Nucleus accumbens (tissue), 56 donors: ENCODE measurements around the gene AP1G2.

Experiments
- DNase-seq, 56 donors: peaks; one replicate each; lab custom pipeline; 2025; lab: John Stamatoyannopoulos, UW

Gene AP1G2

DNA sequence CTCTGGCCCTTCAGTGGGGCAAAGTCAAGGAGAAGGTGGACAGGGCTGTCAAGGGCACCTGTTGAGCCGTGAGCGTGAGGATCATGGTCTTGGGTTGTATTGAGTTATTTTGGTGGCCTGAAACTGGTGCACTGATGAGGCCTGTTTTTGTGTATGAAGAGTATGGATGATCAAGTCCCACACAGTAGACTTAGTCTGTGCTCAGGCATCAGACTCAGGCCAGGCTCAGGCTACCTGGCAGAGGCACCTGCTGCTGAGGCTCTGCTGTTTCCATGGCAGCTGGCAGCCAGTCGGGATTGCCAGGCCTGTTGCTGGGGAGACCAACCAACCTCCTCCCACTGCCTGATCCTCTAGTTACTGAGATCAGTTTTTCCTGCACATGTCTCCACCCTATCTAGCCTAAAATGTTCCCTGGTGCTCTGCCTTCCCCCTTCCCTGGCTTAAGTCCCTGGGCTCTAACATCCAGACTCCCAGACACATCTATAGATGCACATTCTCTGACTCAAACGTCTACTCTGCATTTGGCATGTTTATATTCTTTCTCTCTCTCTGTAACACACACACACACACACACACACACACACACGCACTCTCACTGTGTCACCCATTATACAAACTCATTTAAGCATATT is 5.9 kb upstream of the AP1G2 start:
- DNase-seq, result peak in 30 of 56 donors; percentile 24 to 82 (median 48)

DNA sequence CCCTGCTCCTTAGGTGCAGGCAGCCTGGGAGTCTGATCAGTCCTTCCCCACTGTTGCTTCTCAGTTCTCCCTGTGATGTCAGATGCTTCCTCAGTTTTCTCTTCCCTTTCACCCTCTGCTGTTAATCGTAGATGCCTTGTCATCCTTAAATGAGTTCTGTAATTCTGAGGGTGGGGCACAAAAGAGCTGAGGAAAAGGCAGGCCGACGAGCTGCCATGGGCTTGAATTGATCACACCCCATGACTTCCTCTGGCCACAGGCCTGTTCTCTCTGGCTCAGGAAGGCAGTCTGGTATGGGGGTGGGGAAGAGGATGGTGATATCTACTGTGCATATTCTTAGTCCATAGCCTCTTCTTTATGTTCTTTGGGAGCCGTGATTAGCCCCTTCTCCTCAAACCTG is 5.2 kb upstream of the AP1G2 start:
- no peak for DNase-seq

DNA sequence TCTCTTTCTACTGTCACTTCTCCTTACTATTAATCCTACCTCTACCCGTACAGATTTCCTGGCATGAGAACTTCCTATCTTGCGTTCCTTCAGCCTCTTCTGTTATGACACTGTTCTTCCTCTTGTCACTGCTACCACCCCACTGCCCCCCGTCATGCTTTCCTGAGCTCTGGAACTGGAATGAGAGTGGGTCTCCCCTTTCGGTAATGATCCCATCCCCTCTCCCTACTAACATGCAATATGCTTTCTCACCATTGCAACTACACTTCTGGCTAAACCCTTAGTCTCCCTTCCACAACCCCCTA is 4.9 kb upstream of the AP1G2 start:
- DNase-seq, result no peak

DNA sequence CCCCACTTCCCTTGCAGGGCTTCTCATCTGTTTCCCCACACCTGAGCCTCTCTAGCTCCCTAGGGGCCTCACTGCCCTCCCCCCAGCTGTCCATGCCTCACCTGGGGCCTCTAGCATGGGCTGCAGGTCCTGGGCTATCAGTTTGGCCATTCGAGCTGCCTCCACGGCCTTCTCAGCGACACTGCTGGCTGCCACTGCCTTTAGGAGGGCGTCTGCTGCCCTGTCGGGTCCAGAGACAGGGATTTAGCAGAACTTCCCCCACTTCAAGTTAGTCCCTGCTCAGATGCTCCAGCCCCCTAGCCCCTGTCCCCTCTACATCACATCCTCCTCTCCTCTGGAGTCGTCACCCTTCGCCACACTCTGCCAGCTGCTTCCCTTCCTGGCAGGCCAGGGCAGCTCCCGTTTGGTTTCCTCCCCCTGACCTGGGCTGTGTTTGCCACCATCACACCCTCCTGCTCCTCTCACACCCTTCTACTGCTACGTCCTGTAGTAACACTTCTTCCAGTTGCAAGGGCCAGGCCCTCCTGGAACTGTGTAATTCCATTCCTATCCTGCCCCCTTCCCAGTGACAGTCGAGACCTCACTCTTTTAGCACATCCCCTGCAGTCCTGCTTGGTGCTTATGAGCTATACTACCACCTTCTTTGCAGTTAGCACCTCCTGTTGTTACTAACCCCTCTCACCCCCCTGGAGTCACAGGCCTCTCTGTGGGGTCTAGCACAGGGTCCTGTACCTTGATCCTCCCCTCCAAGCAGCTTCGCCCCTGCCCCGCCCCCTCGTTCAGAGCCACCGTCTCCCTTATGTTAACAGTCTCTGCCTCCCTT is 4.3 kb upstream of the AP1G2 start:
- DNase-seq, result no peak

DNA sequence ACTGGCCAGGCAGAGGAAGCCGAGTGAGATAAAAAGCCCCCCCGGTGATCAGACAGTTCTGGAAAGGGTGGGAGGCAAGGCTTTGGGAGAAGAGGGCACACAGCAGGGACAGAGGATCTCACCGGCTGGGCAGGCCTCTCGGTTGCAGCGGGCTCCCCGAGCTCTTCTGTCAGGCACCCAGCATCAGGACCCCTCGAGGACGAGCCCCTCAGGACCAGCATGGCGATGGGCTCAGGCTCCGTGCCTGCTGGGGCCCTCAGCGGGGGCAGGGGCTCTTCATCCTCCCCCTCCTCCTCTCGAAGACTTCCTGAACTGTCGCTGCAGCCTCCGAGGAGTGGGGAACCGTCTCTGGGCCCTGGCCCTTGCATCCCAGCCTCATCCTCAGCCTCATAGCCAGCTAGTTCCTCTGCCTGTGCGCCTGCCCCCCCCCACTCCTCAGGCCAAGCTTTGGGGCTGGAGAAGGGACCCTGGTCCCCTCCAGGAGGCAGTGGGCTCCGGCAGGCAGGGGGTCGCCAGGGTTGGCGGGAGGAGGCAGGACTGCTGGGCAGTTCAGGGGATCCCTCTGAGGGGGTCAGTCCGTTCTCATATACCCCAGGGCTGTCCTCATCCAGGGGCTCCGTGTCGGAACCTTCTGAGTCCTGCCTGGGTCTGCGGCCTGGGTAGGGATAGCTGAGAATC is 3.4 kb upstream of the AP1G2 start:
- no peak for DNase-seq

DNA sequence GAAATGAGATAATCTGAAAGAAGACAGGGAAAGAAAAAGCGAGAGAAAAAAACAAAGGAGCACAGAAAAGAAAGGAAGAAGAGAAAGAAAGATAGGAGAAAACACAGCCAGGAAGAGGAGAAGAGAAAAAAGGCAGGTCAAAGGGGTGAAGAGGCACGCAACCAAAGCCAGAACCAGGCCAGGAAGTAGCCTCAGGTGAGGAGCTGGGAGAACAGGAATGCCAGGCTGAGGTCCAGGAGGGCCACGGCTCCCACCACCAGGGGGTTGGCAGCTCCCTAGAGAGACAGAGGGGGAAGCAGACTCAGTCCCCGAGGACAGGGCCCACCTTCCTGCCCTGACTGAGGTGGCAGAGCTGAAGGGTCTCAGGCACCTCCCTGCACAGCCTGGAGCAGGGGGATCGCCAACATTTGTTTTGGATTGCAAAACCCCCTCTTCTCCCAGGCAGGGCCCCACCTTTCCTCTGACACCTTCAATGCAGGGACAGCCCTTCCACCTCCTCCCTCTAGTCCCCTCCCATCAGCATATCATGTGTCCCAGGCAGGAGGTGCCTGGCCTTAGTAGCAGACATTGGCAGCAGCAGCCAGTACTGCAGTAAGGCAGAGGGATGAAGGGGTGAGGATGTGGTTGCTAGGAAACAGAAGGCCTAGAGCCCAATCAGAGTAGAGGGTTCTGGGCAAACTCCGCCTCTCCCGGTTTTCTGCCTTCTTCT is 2.0 kb upstream of the AP1G2 start:
- peak in 44 of 56 donors; percentile 30 to 95 (median 72) for DNase-seq

DNA sequence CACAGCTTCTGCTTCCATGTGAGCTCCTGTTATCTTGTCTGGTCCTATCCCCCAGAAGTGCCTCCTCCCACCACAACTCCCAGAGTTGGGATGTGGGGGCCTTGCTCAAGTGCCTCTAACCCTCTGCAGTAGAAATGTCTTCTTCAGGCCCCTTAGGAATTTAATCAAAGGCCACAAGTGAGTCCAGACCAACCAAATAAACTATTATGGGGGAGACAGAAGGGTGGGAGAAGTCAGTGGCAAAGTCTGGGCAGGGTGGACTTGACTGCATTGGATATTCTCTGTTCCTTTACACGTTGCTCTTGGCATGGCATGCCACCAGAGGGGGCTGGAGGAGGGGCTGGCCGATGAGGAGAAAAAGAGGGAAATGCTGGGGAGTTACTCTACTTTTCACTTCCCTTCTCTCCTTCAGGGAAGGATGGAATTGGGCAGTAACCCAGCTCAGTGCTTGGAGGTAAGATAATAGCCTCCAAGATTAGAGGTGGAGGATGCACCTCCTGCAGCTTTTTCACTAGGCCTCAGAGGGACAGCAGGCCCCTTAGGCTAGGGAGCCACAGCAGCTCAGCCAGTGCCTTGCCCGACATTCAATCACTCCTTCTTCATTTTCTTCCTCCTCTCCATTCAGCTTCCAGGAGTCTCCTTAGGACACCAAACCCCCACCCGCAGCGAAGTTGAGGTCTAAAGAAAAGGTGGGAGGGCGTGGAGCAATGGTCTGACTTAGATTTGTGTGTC is 1.2 kb upstream of the AP1G2 start:
- DNase-seq, result peak in 12 of 56 donors; percentile 23 to 71 (median 42)

DNA sequence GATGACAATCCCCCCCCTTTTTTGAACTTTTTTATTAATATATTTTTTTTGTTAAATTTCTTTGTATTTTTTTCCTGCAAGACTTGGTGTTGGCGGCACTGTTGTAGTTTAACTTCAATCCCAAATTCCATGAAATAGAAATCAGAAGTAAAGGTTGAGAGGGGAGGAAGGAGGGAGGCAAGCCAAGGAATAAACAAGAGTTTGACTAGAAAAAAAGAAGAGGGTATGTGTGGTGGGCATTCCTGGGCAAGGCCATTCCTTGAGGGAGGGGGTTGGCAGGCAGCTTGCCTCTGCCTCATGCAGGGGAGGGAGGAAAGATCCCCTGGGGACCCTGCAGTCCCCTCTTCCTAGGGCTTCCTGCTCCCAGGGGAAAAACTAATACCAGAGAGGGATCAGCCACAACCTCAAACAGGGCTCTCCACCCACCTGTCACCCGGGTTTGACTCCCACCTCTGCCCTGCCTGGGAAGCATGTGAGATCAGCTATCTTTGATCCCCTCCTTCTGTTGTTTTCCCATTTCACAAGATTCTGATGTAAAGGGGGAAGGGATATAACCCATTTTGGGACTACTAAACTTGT is 519 bp upstream of the AP1G2 start:
- peak in 15 of 56 donors; percentile 24 to 71 (median 58) for DNase-seq

DNA sequence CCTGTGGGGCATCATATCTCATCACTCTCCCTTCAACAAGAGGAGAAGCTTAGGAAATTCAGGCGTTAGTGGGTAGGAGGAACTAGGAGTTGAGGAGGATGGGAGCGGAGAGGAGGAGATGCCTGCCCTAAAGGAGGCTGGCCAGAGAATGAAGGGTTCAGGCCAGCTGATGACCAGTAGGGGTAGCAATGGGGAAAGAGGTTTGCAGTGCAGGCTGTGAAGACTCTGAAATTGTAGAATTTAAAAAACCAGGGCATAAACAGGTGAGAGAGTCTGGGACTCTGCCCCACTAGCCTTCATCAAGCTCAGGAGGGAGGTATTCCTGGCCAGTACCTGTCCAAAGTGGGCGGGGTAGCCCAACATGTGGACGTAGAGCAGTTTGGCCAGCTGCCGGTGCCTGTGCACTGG is 809 bp downstream of the AP1G2 start:
- DNase-seq, result peak in 2 of 56 donors; percentile 36 to 61

DNA sequence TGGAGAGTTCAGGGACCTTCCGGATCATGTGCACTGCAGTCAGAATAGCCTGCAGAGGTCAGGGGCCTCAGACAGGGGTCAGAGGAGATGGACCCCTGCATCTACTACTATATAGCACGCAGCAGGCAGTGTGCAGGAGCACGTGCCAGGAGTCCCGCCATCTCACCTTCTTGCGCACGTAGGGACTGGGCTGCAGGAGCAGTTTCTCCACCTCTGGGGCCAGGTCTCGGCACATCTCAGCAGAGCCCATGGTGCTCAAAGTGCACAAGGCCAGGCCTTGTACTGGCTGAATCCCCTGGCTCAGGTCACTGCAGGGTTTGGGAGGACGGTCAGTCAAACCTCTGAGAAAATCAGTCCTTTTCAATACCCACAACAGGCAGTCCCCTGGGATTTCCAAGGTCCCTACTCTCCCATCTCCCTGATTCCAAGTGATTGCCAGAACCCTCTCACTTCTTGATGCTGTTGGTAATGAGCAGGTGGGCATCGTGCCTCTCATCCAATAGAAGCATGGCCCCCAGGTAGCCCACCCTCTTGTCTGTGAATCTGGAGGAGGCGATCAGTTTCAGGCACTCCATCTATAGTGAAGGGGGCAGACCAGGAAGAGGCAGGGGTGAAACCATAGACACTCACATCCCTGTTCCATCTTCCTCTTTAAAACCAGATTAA is 1.3 kb downstream of the AP1G2 start:
- DNase-seq, result no peak

DNA sequence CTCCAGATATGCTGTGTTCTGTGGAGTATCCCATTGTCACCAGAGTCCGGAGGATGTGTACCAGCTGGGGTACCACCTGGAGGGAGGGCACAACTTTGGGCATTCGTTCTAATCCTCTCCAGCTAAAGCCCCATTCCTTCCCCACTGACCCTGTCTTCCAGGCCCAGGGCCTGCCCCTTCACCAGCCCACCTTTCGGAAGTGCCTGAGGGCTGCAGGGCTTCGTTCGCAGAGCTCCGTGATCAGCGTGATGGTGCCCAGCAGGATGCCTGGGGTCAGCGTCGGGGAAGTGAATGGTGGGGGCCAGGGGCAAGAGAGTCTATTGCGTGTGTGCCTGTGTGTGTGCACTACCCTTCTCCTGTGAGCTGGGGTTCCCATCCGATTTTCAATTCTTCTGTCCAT is 2.0 kb downstream of the AP1G2 start:
- DNase-seq, result no peak

DNA sequence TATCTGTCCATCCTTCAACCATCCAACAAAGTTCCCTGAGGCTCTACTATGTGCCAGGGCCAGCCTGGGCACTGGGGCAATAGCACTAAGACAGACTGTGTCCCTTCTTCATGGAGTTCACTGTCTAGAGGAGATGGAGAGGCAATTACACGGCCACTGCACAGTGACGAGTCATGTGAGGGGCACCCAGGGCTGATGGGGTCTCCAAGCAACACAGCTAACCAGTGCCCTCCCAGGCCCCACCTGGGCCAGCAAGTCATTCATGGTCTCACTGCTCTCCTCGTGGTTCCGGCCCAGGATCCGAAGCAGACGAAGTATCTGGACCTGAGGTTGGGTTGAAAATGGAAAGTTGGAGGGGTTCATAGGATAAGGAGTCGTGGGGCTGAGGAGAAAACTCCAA is 2.7 kb downstream of the AP1G2 start:
- no peak for DNase-seq

DNA sequence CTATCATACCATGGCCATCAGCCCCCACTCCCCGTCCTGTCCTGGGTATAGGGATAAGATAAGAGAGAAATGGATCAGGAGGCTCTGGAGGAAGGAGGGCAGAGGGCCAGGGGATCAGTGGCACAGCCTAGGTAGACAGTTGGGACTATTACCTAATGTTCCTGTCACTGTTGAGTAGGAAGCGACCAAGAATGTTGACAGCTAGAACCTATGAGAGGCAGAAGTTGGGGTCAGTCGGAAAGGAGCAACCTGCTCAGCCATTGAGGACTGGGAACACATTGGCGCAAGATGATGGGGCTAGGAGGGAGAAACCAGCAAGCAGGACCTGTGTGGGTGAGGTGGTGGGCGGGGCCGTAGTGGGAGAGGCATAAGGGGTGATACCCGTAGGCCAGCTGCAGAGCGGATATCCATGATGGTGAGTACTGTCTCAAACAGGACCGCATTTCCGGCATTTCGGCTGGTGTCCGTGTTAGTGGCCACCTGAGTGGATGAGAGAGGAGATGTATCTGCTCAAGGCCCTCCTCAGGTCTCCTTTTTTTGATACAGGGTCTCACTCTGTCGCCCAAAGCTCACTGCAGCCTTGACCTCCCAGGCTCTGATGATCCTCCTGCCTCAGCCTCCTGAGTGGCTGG is 3.3 kb downstream of the AP1G2 start:
- no peak for DNase-seq

DNA sequence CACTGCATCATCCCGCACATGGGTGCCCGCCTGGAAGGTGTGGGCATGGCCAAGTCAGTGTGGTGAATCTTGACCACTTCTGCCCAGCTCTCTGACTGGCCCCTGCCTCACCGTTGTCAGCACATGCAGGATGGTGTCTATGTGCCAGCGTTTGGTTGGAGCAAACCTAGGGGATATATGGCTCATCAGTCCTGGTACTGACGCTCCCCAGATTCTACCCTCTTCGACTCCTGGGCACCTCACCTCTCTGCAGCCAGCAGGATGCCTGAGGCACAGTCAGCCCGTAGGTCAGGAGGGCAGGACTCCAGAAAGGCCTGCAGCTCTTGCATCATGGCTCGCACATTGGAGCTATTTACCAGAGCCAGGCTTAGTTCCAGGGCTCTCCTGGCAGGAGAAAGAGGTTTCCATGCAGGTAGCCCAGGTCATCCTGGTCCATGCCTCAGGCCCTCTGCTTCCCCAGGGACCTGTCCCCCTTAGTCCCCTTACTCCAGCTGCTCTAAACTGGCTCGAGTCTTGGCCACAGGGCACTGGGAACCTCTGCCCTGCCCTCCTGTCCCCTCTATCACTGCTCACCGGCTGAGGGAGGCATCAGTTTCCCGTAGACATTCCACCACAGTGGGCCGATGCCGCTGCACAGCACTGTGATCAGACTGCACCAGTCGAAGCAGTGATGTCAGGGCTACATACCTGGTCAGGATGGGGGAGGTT is 4.0 kb downstream of the AP1G2 start:
- no peak for DNase-seq

DNA sequence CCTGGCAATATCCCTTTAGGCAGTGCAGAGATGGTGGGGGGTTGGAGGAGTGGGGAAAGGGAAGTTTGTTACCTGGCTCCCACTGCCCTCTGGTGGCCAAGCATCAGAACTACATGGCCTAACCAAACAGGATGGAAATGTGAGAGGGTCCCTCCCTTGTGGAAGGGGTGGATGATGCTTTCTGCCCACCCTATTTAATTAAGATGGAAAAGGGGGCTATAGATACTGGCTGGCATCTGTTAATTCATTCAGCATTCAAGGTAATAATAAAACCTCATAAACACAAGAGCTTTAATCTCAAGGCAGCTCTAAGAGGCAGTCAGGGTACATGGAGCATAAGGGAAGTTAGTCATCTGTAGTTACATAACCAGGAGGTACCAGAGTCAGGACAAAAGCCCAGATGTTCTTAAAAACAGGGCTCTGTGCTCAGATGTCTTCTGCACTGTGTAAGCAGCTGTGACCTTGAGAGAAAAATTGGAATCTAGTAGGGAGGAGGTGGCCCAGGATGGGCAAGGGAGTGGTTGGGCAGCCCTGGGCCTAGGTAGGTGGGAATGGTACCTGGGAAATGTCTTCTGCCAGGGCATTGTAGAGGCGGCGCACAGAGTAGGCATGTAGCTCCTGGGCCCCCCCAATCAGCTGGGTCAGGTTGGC is 4.6 kb downstream of the AP1G2 start:
- DNase-seq, result peak in 26 of 56 donors; percentile 18 to 76 (median 40)

DNA sequence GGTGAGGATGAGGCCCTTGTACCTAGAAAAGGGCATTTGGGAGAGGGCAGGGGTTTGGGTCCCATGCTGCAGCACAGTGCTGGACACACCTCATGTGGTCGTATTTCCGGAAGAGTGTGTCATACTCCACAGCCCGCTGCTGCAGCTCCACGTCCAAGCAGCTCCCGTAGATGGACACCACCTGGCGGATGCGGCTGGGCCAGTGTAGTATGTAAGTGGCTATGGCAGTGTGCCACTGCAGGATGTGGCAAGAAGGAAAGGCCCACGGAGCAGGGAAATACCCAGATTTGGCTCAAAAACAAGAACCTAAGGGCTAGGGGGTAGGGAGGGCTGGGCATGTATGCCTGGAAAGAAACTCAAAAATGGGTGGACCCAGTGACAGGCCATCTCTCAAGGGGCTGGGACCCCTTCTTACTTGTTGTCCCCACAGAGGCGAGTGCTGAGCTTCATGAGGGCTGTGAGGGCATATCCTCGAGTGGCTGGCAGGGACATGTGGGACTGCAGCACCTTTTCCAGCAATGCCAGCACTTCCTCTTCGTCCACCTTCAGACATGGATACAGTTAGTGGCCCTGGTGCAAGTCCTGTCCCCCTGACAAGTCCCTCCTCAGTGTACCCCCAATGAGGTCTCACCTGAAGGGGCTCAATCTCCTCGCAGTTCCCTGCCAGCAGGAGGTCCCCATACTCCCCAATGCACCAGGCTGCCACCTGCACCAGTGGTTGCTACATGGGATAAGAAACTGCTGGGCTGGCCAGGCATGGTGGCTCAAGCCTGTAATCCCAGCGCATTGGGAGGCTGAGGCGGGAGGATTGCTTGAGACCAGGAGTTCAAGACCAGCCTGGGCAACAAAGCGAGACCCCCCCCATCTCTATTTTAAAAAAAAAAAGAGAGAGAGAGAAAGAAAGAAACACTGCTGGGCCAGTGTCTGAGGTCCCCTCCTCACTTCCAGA is 5.4 kb downstream of the AP1G2 start:
- DNase-seq, result no peak

DNA sequence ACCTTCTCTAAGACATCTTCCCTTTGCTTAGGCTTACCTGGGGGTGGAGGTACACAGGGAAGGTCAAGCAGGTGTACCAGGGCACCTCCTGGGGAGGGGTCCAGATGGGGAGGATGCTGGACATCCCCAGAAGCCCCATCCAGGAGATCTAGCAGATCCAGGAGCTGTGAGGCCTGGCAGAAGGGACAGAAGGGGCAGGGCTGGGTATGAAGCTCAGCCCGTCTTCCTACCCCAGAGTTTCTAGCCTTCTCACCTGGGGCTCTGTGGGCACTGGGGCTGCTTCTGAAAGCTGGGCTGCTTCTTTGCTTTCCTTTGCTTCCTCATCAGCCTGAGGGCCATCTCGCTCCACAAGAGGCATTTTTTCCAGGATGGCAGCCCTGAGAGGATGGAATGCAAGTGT is 6.3 kb downstream of the AP1G2 start:
- no peak for DNase-seq
